Tibial nerve (tissue), 4 donors: ENCODE results near the gene NQO2. TPM values are rescaled to one million over a fixed set of nuclear protein-coding genes. Genes with fewer than 3 reads are reported as not detected.
"Not testable (repeated sequence)": the region's sequence is repeated elsewhere in the genome, so short reads cannot be mapped to it uniquely, and the experiment has no call there.

Source experiments
- DNase-seq, 2 donors: peaks; one replicate each; pipeline ENCODE4 v3.0.0-alpha.2; 2019; ENCODE audit warnings: low spot score in 2 of 2
- H3K27ac ChIP-seq, 4 donors: fragments of 200-600 bp; sonication (generic) in 3 of 4; one replicate each; pipeline ENCODE4 v1.5.1; 2017 to 2019; ENCODE audit warnings: mild to moderate bottlenecking in 1 of 4
- H3K27me3 ChIP-seq, 2 donors: fragments of 200-600 bp; sonication (generic) in 1 of 2; one replicate each; pipeline versions ENCODE4 v1.5.1 to v1.6.0; 2017 to 2019
- H3K36me3 ChIP-seq, 3 donors: fragments of 200-600 bp; sonication (generic); one replicate each; pipeline ENCODE4 v1.5.1; 2018 to 2019
- H3K4me1 ChIP-seq, 4 donors: fragments of 200-600 bp; sonication (generic) in 3 of 4; one replicate each; pipeline ENCODE4 v1.5.1; 2017 to 2019
- H3K4me3 ChIP-seq, 4 donors: fragments of 200-600 bp; sonication (generic) in 3 of 4; one replicate each; pipeline ENCODE4 v1.5.1; 2017 to 2019; ENCODE audit warnings: mild to moderate bottlenecking in 1 of 4, moderate library complexity in 1 of 4
- H3K9me3 ChIP-seq, 4 donors: fragments of 200-600 bp; sonication (generic) in 3 of 4; one replicate each; pipeline ENCODE4 v1.5.1; 2017 to 2019
- CTCF ChIP-seq, 5 experiments: fragments of 200-600 bp in 3 of 5; fragments of 450-650 bp in 2 of 5; sonication (generic) in 3 of 5; IDR thresholded peaks; one replicate each; pipeline ENCODE4 v1.5.1; 2016 to 2019; ENCODE audit warnings: antibody characterized with exemption in 5 of 5, mild to moderate bottlenecking in 3 of 5, moderate library complexity in 2 of 5
- EP300 ChIP-seq, 2 donors: sonication (generic); formaldehyde crosslinking; IDR thresholded peaks; one replicate each; pipeline ENCODE4 v1.6.1; 2017; ENCODE audit warnings: antibody characterized with exemption in 2 of 2, mild to moderate bottlenecking in 1 of 2
- POLR2A ChIP-seq, 2 donors: fragments of 450-650 bp; IDR thresholded peaks; one replicate each; pipeline ENCODE4 v1.6.1; 2017; ENCODE audit warnings: antibody characterized with exemption in 2 of 2, mild to moderate bottlenecking in 2 of 2, moderate library complexity in 2 of 2
- WGBS, 2 donors: methylation state at CpG; one replicate each; pipeline ENCODE4 v1.1.5; 2018; 5-methylcytosine and 5-hydroxymethylcytosine counted together
- total RNA-seq, 4 donors: library from RNA; depleted of rRNA; stranded (reverse); fragments of >200 nt; gene quantifications; one replicate each; pipeline ENCODE4 v1.1.0, GENCODE V29; 2016

Gene NQO2
- total RNA-seq, 4 donors from 2014 or later, result 18.8 to 33.6 (median 25.8) TPM

- no peak overlapping the region for H3K4me3 ChIP-seq
- no peak for TF ChIP-seq CTCF (IDR thresholded peaks at IDR 0.05)
- no peak for TF ChIP-seq POLR2A (IDR thresholded peaks at IDR 0.05)
- TF ChIP-seq EP300 (IDR thresholded peaks at IDR 0.05), result peak in 1 of 2 donors; percentile 32
- H3K4me1 ChIP-seq, result peaks cover 0 to 54% (median 17%) of the 10 kb centered on the region in 4 donors
- H3K27me3 ChIP-seq, result no peaks in the 10 kb centered on the region
- 64 to 71% methylated on average over 20 of the region's 20 CpGs for WGBS, 2 donors
- peak overlapping the region in 3 of 4 donors; percentile 43 to 89 (median 62) for H3K27ac ChIP-seq
- H3K9me3 ChIP-seq, result no peaks in the 10 kb centered on the region
- no peak for DNase-seq
- no peaks in the 10 kb centered on the region for H3K36me3 ChIP-seq
Observed at GRCh38 chr6:3026791-3027626, 27.3 kb downstream of the NQO2 start.

- not testable (repeated sequence) for DNase-seq, H3K27me3 ChIP-seq, H3K36me3 ChIP-seq, H3K9me3 ChIP-seq, H3K4me3 ChIP-seq, H3K27ac ChIP-seq
- H3K4me1 ChIP-seq, result peaks cover 0 to 42% (median 16%) of the 10 kb centered on the region in 4 donors
- 71 to 77% methylated on average over 4 to 5 of the region's 5 CpGs for WGBS, 2 donors
Observed at GRCh38 chr6:3028156-3028555, 28.5 kb downstream of the NQO2 start.

DNA sequence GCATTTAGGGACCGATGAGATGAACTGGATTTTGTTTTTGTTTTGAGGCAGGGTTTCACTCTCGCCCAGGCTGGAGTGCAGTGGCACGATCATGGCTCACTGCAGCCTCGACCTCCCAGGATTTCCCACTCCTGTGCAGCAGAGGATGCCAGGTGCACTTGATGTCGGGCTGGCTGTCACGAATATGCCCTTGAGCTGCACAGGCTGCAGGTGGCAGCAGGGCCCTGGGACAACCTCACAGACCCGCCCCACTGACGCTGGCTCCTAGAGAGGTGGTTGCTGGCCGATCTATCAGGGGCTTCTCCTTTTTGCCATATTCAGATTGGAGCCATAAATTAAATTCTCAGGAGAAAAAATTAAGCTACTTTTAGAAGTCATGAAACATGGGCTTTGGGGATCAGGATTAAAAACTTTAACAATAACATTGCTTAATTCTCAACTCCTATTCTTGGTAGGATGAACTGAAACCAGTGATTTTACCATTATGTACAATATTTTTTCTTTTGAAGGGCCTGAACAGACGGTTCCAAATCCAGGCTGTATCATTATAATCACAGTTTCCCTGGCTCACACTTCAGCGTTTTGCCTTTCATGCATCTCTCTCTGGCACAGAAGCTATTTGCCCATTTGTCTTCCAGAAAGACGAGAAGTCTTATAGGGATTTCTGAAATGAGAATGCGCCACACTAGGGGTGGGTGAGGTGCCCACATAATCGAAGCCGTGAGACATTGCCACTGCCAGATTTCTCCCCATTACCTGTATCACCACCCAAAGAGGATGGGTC is 32.4 kb downstream of the NQO2 start:
- H3K9me3 ChIP-seq, result no peaks in the 10 kb centered on the region
- H3K4me3 ChIP-seq, result no peak overlapping the region
- peaks cover 0 to 5% (median 2%) of the 10 kb centered on the region in 4 donors for H3K4me1 ChIP-seq
- TF ChIP-seq POLR2A (IDR thresholded peaks at IDR 0.05), result no peak
- no peak for TF ChIP-seq CTCF (IDR thresholded peaks at IDR 0.05)
- no peak for TF ChIP-seq EP300 (IDR thresholded peaks at IDR 0.05)
- WGBS, 2 donors, result 72 to 73% methylated on average over 15 of the region's 15 CpGs
- no peaks in the 10 kb centered on the region for H3K27me3 ChIP-seq
- no peak for DNase-seq
- no peak overlapping the region for H3K27ac ChIP-seq
- no peaks in the 10 kb centered on the region for H3K36me3 ChIP-seq

DNA sequence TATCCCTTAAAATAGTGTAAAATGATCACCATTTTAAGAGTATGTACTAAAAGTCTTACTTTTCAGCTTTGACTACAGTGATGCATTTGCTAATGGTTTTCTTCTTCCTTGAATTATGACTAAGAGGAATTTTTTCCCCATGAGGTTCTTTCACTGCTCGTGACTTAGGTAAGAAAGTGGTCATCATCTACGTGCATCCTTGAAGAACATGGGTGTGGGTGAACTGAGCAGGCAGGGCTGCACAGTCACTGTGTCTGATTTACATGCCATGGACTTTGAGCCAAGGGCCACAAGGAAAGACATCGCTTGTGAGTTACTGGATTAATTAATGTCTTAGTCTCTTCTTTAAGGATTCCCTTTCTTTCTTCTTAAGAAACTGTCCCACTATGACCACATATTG is 33.3 kb downstream of the NQO2 start:
- 88 to 96% methylated on average over 3 of the region's 3 CpGs for WGBS, 2 donors
- Histone ChIP-seq H3K9me3 (no peaks in the 10 kb centered on the region), H3K27ac (no peak overlapping the region), H3K4me3 (no peak overlapping the region), H3K27me3 (no peaks in the 10 kb centered on the region), H3K36me3 (no peaks in the 10 kb centered on the region), H3K4me1 (peaks cover 0 to under 1% (median 0%) of the 10 kb centered on the region in 4 donors)
- DNase-seq, result no peak
- TF ChIP-seq CTCF (IDR thresholded peaks at IDR 0.05), result no peak
- TF ChIP-seq POLR2A (IDR thresholded peaks at IDR 0.05), result no peak
- TF ChIP-seq EP300 (IDR thresholded peaks at IDR 0.05), result no peak

DNA sequence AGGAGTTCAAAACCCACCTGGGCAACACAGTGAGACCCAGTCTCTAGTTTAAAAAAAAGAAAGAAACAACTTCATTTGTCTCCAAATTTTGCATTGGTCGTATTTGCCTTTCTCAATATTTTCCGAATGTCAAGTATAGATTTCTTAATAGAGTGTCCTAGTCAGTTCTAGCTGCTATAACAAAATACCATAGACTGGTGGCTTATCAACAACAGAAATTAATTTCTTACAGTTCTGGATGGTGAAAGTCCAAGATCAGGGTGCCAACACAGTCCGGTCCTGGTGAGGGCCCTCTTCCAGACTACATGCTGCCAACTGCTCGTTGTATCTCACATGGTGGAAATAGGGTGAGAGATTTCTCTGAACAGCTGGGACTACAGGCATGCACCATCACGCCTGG is 34.0 kb downstream of the NQO2 start:
- no peak overlapping the region for H3K4me3 ChIP-seq
- no peak for DNase-seq

More for the DNA sequence above, 34.0 kb downstream of the NQO2 start:
- 90 to 91% methylated on average over 5 of the region's 5 CpGs for WGBS, 2 donors
- Histone ChIP-seq H3K27me3 (no peaks in the 10 kb centered on the region), H3K36me3 (no peaks in the 10 kb centered on the region), H3K9me3 (no peaks in the 10 kb centered on the region), H3K27ac (no peak overlapping the region), H3K4me1 (peaks cover 0 to 4% (median 0%) of the 10 kb centered on the region in 4 donors)
- TF ChIP-seq POLR2A (IDR thresholded peaks at IDR 0.05) (no peak), CTCF (IDR thresholded peaks at IDR 0.05) (no peak), EP300 (IDR thresholded peaks at IDR 0.05) (no peak)
